H1 (cell line): ENCODE data around the gene PLEKHG3. TPM values are rescaled to one million over a fixed set of nuclear protein-coding genes. Genes with fewer than 3 reads are reported as not detected.

Experiments used
- ASH2L ChIP-seq: fragments of 200-600, 300-600 bp; sonication (generic); IDR thresholded peaks from one replicate; pipeline ENCODE4 v1.7.1; 2017; ENCODE audit warnings: low read length
- CEBPB ChIP-seq: IDR thresholded peaks from 2 replicates; pipeline ENCODE4 v1.6.1; 2012; ENCODE audit warnings: low read depth, low read length
- CHD1 ChIP-seq: IDR thresholded peaks from 2 replicates; pipeline ENCODE4 v1.6.1; 2012; ENCODE audit warnings: low read depth, low read length, improper control_type of control experiment
- CHD7 ChIP-seq: fragments of 300-600 bp; sonication (generic); IDR thresholded peaks from 2 replicates; pipeline ENCODE4 v1.7.1; 2012; ENCODE audit warnings: low read length, moderate library complexity, mild to moderate bottlenecking, inconsistent platforms; ENCODE audit not compliant: insufficient replicate concordance
- CTCF ChIP-seq, 3 experiments: IDR thresholded peaks; 1 replicate in 2 of 3; 2 replicates in 1 of 3; pipeline versions ENCODE4 v1.5.1 to v1.6.1; 2011; ENCODE audit warnings: low read length in 3 of 3, mild to moderate bottlenecking in 3 of 3, inconsistent platforms in 2 of 3, low read depth in 1 of 3, moderate library complexity in 1 of 3; ENCODE audit not compliant: insufficient read depth in 1 of 3; ENCODE audit errors: control extremely low read depth in 1 of 3
- SRF ChIP-seq: IDR thresholded peaks from 2 replicates; pipeline ENCODE4 v1.6.1; 2011; ENCODE audit warnings: mild to moderate bottlenecking, low read depth, low read length, moderate library complexity
- TBP ChIP-seq: IDR thresholded peaks from 2 replicates; pipeline ENCODE4 v1.6.1; 2011; ENCODE audit warnings: low read depth, low read length, improper control_type of control experiment
- polyA plus RNA-seq, 7 experiments: library from polyadenylated mRNA; depleted of rRNA in 3 of 7; stranded (reverse) in 5 of 7; unstranded in 2 of 7; fragments of >200 nt in 5 of 7; fragments of 200-250 nt in 2 of 7; gene quantifications; 1 replicate in 5 of 7; 2 replicates in 1 of 7; 4 replicates in 1 of 7; pipeline versions ENCODE4 v1.2.1 to v1.2.3, GENCODE V29; 2011 to 2013; ENCODE audit warnings: missing spikeins in 2 of 7, mixed read lengths in 2 of 7
- total RNA-seq: library from RNA; stranded (reverse); fragmentation: NEBNext Ultra II Directional; extraction: Animal tissue kit (Norgen Biotek cat#: 25700); gene quantifications from 2 replicates; pipeline ENCODE4 v1.2.1, GENCODE V29; 2021

Gene PLEKHG3
- total and polyA plus RNA-seq, 2 of the 8 experiments (the other 6 are each of a cell fraction or from before 2014, with no cell fraction given) = 43.4 to 90.6 TPM

GRCh38 chr14:64681796-64682710, 22.2 kb upstream of the PLEKHG3 start (continued):
- TF ChIP-seq CTCF (IDR thresholded peaks at IDR 0.05; ENCODE audit: control extremely low read depth in 1 of 3, insufficient read depth in 1 of 3, low read depth in 1 of 3, low read length in 3 of 3) = peak; percentile 43 to 66 (median 47)
- no peak for TF ChIP-seq CHD1
- no peak for TF ChIP-seq CEBPB
- peak; percentile 51 for TF ChIP-seq ASH2L
- TF ChIP-seq TBP = no peak
- peak; percentile 96 for TF ChIP-seq SRF
- no peak for TF ChIP-seq CHD7
